Activated CD4-positive, alpha-beta T cell treated with anti-CD3 and anti-CD28 coated beads for 36 hours (primary cell): ENCODE results near the gene MORF4L1. TPM values are rescaled to one million over a fixed set of nuclear protein-coding genes. Genes with fewer than 3 reads are reported as not detected.
"Not testable (repeated sequence)": the region's sequence is repeated elsewhere in the genome, so short reads cannot be mapped to it uniquely, and the experiment has no call there.

Source experiments
- ATAC-seq: fragments of 200-7000 bp; cut with Tn5 transposase; one replicate; pipeline ENCODE4 v1.10.0; 2021; ENCODE audit warnings: mild to moderate bottlenecking, moderate library complexity
- CTCF ChIA-PET: fragments of 350-600 bp; sonication (Branson Sonifier 250); formaldehyde crosslinking; loops from one replicate; lab custom pipeline; 2021; ENCODE audit warnings: antibody characterized with exemption; lab: Charles Lee
- POLR2A ChIA-PET: fragments of 350-600 bp; sonication (Branson Sonifier 250); formaldehyde crosslinking; loops from one replicate; lab custom pipeline; 2021; ENCODE audit warnings: antibody characterized with exemption, inconsistent platforms; lab: Charles Lee
- DNase-seq: peaks from one replicate; pipeline ENCODE4 v3.0.0-alpha.2; 2020
- H3K27ac Mint-ChIP-seq: one replicate; pipeline ENCODE4 v1.8.0; 2021; ENCODE audit warnings: mixed read lengths
- H3K27me3 Mint-ChIP-seq: one replicate; pipeline ENCODE4 v1.8.0; 2021; ENCODE audit warnings: mixed read lengths
- H3K36me3 Mint-ChIP-seq: one replicate; pipeline ENCODE4 v1.8.0; 2021; ENCODE audit warnings: low read depth, mixed read lengths
- H3K4me1 Mint-ChIP-seq: one replicate; pipeline ENCODE4 v1.8.0; 2021; ENCODE audit warnings: mixed read lengths
- H3K4me3 Mint-ChIP-seq: one replicate; pipeline ENCODE4 v1.8.0; 2021; ENCODE audit warnings: mild to moderate bottlenecking, moderate library complexity, mixed read lengths
- H3K9me3 Mint-ChIP-seq: one replicate; pipeline ENCODE4 v1.8.0; 2021; ENCODE audit warnings: low read depth, mixed read lengths
- intact Hi-C, 2 experiments: fragments of 100-400 bp; cut with DNase I in 1 of 2; cut with micrococcal nuclease in 1 of 2; formaldehyde crosslinking; loops; one replicate each; pipeline versions ENCODE4 v1.14.2 to v1.15.1; 2022 to 2024; cut with DNase I, micrococcal nuclease
- total RNA-seq, 2 experiments: library from RNA; stranded (reverse); gene quantifications; one replicate each; pipeline ENCODE4 v1.2.3, GENCODE V29; 2021

MORF4L1 gene
- total RNA-seq, 2 experiments from 2014 or later = 260 to 353 TPM

GRCh38 chr15:78841376-78841706, 31.3 kb upstream of the MORF4L1 start:
- H3K27me3 Mint-ChIP-seq = no peaks in the 10 kb centered on the region
- H3K4me1 Mint-ChIP-seq = no peaks in the 10 kb centered on the region
- no peak overlapping the region for H3K27ac Mint-ChIP-seq
- no peak for ATAC-seq
- intact Hi-C loops = no loop called here
- no peaks in the 10 kb centered on the region for H3K9me3 Mint-ChIP-seq
- CTCF ChIA-PET = no interaction called here
- DNase-seq = no peak
- no peaks in the 10 kb centered on the region for H3K36me3 Mint-ChIP-seq
- no peak overlapping the region for H3K4me3 Mint-ChIP-seq
- POLR2A ChIA-PET = no interaction called here

GRCh38 chr15:78841891-78842290, 30.8 kb upstream of the MORF4L1 start:
- H3K4me3 Mint-ChIP-seq = no peak overlapping the region
- no peak overlapping the region for H3K27ac Mint-ChIP-seq
- CTCF ChIA-PET = no interaction called here
- ATAC-seq = no peak
- DNase-seq = no peak
- H3K4me1 Mint-ChIP-seq = no peaks in the 10 kb centered on the region
- POLR2A ChIA-PET = no interaction called here
- H3K27me3 Mint-ChIP-seq = no peaks in the 10 kb centered on the region
- intact Hi-C loops = no loop called here
- H3K36me3 Mint-ChIP-seq = no peaks in the 10 kb centered on the region
- H3K9me3 Mint-ChIP-seq = no peaks in the 10 kb centered on the region

GRCh38 chr15:78842519-78842918, 30.2 kb upstream of the MORF4L1 start:
- intact Hi-C loops = no loop called here
- Mint-ChIP-seq H3K4me1 (no peaks in the 10 kb centered on the region), H3K9me3 (no peaks in the 10 kb centered on the region), H3K36me3 (no peaks in the 10 kb centered on the region), H3K27me3 (no peaks in the 10 kb centered on the region), H3K4me3 (no peak overlapping the region), H3K27ac (no peak overlapping the region)
- no peak for ATAC-seq
- ChIA-PET POLR2A (no interaction called here), CTCF (interaction anchor here (0.6 kb wide), 1 partner anchor 35 kb away, joined by 4 read pairs; no protein-coding TSS in a partner anchor)
- no peak for DNase-seq

- H3K36me3 Mint-ChIP-seq, H3K4me1 Mint-ChIP-seq, H3K27me3 Mint-ChIP-seq, H3K9me3 Mint-ChIP-seq, H3K4me3 Mint-ChIP-seq, intact Hi-C loops, ATAC-seq, H3K27ac Mint-ChIP-seq, DNase-seq: not testable (repeated sequence)
- CTCF ChIA-PET = interaction anchor here (1.2 kb wide), 1 partner anchor 33 kb away, joined by 3 read pairs; no protein-coding TSS in a partner anchor
- POLR2A ChIA-PET = interaction anchor here (0.6 kb wide), 1 partner anchor 29 kb away, joined by 3 read pairs; no protein-coding TSS in a partner anchor
Observed at GRCh38 chr15:78846906-78847305, 25.8 kb upstream of the MORF4L1 start.

GRCh38 chr15:78847387-78847906, 25.2 kb upstream of the MORF4L1 start:
- not testable (repeated sequence) for H3K36me3 Mint-ChIP-seq

GRCh38 chr15:78850352-78850751, 22.3 kb upstream of the MORF4L1 start:
- CTCF ChIA-PET = interaction anchor here (0.6 kb wide), 2 partner anchors 19 to 29 kb away, joined by 3 read pairs; no protein-coding TSS in a partner anchor
- Mint-ChIP-seq H3K36me3 (no peaks in the 10 kb centered on the region), H3K4me1 (peaks cover 6% of the 10 kb centered on the region), H3K27ac (no peak overlapping the region), H3K27me3 (no peaks in the 10 kb centered on the region), H3K4me3 (no peak overlapping the region), H3K9me3 (no peaks in the 10 kb centered on the region)
- DNase-seq (no peak), ATAC-seq (no peak)
- intact Hi-C loops = no loop called here
- POLR2A ChIA-PET = interaction anchor here (0.7 kb wide), 1 partner anchor 85 kb away, joined by 3 read pairs; no protein-coding TSS in a partner anchor

More at GRCh38 chr15:78847387-78847906, 25.2 kb upstream of the MORF4L1 start:
- ATAC-seq, intact Hi-C loops, DNase-seq, H3K9me3 Mint-ChIP-seq, H3K4me1 Mint-ChIP-seq, H3K27ac Mint-ChIP-seq, CTCF ChIA-PET, H3K4me3 Mint-ChIP-seq, H3K27me3 Mint-ChIP-seq: not testable (repeated sequence)
- POLR2A ChIA-PET = interaction anchor here (0.6 kb wide), 1 partner anchor 29 kb away, joined by 3 read pairs; no protein-coding TSS in a partner anchor

GRCh38 chr15:78850941-78851755, 21.5 kb upstream of the MORF4L1 start:
- intact Hi-C loops = no loop called here
- no peak for ATAC-seq
- Mint-ChIP-seq H3K27ac (no peak overlapping the region), H3K27me3 (no peaks in the 10 kb centered on the region), H3K36me3 (no peaks in the 10 kb centered on the region), H3K4me3 (no peak overlapping the region), H3K9me3 (no peaks in the 10 kb centered on the region), H3K4me1 (peaks cover 6% of the 10 kb centered on the region)
- DNase-seq = no peak
- POLR2A ChIA-PET = no interaction called here
- CTCF ChIA-PET = interaction anchor here (0.6 kb wide), 2 partner anchors 18 to 30 kb away, joined by 3 read pairs; no protein-coding TSS in a partner anchor

GRCh38 chr15:78853500-78853899, 19.2 kb upstream of the MORF4L1 start:
- Mint-ChIP-seq H3K27me3 (no peaks in the 10 kb centered on the region), H3K27ac (no peak overlapping the region), H3K9me3 (no peaks in the 10 kb centered on the region), H3K36me3 (no peaks in the 10 kb centered on the region), H3K4me3 (no peak overlapping the region), H3K4me1 (peaks cover 6% of the 10 kb centered on the region)
- ChIA-PET POLR2A (no interaction called here), CTCF (interaction anchor here (0.5 kb wide), 1 partner anchor 27 kb away, joined by 3 read pairs; no protein-coding TSS in a partner anchor)
- DNase-seq (no peak), ATAC-seq (no peak)
- intact Hi-C loops = no loop called here

- no peak overlapping the region for H3K4me3 Mint-ChIP-seq
- H3K36me3 Mint-ChIP-seq = no peaks in the 10 kb centered on the region
- POLR2A ChIA-PET = no interaction called here
- CTCF ChIA-PET = no interaction called here
- ATAC-seq (peak; percentile 30), DNase-seq (no peak)
- no peaks in the 10 kb centered on the region for H3K9me3 Mint-ChIP-seq
- peaks cover 8% of the 10 kb centered on the region for H3K4me1 Mint-ChIP-seq
- intact Hi-C loops = no loop called here
- H3K27ac Mint-ChIP-seq = no peak overlapping the region
- H3K27me3 Mint-ChIP-seq = no peaks in the 10 kb centered on the region
Observed at GRCh38 chr15:78854833-78855372, 17.8 kb upstream of the MORF4L1 start.

- intact Hi-C loops = no loop called here
- no peak for ATAC-seq
- H3K4me1 Mint-ChIP-seq = peaks cover 13% of the 10 kb centered on the region
- H3K4me3 Mint-ChIP-seq = no peak overlapping the region
- H3K36me3 Mint-ChIP-seq = peaks cover 1% of the 10 kb centered on the region
- DNase-seq = no peak
- CTCF ChIA-PET = no interaction called here
- H3K27me3 Mint-ChIP-seq = no peaks in the 10 kb centered on the region
- H3K9me3 Mint-ChIP-seq = no peaks in the 10 kb centered on the region
- no peak overlapping the region for H3K27ac Mint-ChIP-seq
- POLR2A ChIA-PET = no interaction called here
Observed at GRCh38 chr15:78855746-78856145, 16.9 kb upstream of the MORF4L1 start.

GRCh38 chr15:78859971-78860719, 12.5 kb upstream of the MORF4L1 start:
- CTCF ChIA-PET = interaction anchor here (0.5 to 2.0 kb wide), 11 partner anchors 10 to 561 kb away, joined by 3 to 20 read pairs (median 3); partner anchors contain the start of genes MORF4L1 and SKIC8
- Mint-ChIP-seq H3K4me3 (peak overlapping the region; percentile 77), H3K4me1 (peaks cover 8% of the 10 kb centered on the region), H3K27me3 (no peaks in the 10 kb centered on the region), H3K36me3 (peaks cover 1% of the 10 kb centered on the region), H3K9me3 (no peaks in the 10 kb centered on the region), H3K27ac (peak overlapping the region; percentile 78)
- POLR2A ChIA-PET = interaction anchor here (1.5 kb wide), 1 partner anchor 13 kb away, joined by 5 read pairs; the partner anchor contains the start of gene MORF4L1
- ATAC-seq = peak; percentile 79
- peak; percentile 88 for DNase-seq
- intact Hi-C loops = loop anchor here (1.0 to 5.0 kb wide), 4 partner anchors 12 to 117 kb away; partner anchors contain the start of gene MORF4L1 (in 1 of the 2)
